Osteocyte (in vitro differentiated cells): ENCODE data around the gene RPA1. TPM values are rescaled to one million over a fixed set of nuclear protein-coding genes. Genes with fewer than 3 reads are reported as not detected.

Experiments
- DNase-seq: peaks from one replicate; pipeline ENCODE4 v3.0.0; 2021; ENCODE audit warnings: mixed read lengths; ENCODE audit not compliant: unreplicated experiment; ENCODE audit errors: extremely low spot score
- H3K27ac Mint-ChIP-seq: one replicate; pipeline ENCODE4 v1.8.0; 2021; ENCODE audit warnings: mild to moderate bottlenecking, mixed read lengths; ENCODE audit not compliant: unreplicated experiment
- H3K27me3 Mint-ChIP-seq: one replicate; pipeline ENCODE4 v1.8.0; 2021; ENCODE audit warnings: mixed read lengths; ENCODE audit not compliant: unreplicated experiment
- H3K36me3 Mint-ChIP-seq: one replicate; pipeline ENCODE4 v1.8.0; 2021; ENCODE audit warnings: mixed read lengths; ENCODE audit not compliant: unreplicated experiment
- H3K4me1 Mint-ChIP-seq: one replicate; pipeline ENCODE4 v1.8.0; 2021; ENCODE audit warnings: mixed read lengths; ENCODE audit not compliant: unreplicated experiment
- H3K4me3 Mint-ChIP-seq: one replicate; pipeline ENCODE4 v1.8.0; 2021; ENCODE audit warnings: mild to moderate bottlenecking, moderate library complexity, mixed read lengths; ENCODE audit not compliant: unreplicated experiment
- H3K9me3 Mint-ChIP-seq: one replicate; pipeline ENCODE4 v1.8.0; 2021; ENCODE audit warnings: mixed read lengths; ENCODE audit not compliant: unreplicated experiment
- total RNA-seq: library from RNA; stranded (reverse); gene quantifications from 2 replicates; pipeline ENCODE4 v1.2.1, GENCODE V29; 2021
- TF ChIP-seq, protein P1 (sequence below): fragments of 200-600 bp; sonication (generic); IDR thresholded peaks from 2 replicates; pipeline ENCODE4 v1.5.0; 2021; ENCODE audit warnings: antibody characterized with exemption, mild to moderate bottlenecking, moderate library complexity

Gene RPA1
- total RNA-seq, 1 donor from 2014 or later = 75.3 TPM

DNA sequence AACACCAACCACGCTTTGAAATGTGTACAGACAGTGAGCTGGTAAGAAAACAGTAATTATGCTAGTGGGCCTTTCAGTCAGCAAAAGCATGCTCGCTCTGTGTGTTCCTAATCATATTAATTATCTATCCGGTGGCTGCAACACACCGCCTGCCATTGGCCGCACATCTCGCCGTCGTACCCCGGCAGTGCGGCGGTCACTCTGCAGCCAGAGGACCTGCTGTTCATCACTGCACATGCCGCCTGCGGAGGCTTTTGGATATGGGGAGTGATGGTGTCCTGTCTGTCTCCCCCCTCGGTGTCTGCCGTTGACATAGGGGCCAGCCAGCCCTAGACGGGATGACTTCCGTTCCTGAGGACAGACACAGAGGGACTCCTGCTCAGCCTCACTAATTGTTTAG lies 68.5 kb downstream of the RPA1 start:
- DNase-seq = no peak
- Mint-ChIP-seq H3K9me3 (no peaks in the 10 kb centered on the region), H3K27me3 (no peaks in the 10 kb centered on the region), H3K36me3 (peaks cover 24% of the 10 kb centered on the region), H3K4me3 (no peak overlapping the region), H3K4me1 (no peaks in the 10 kb centered on the region), H3K27ac (no peak overlapping the region)
- TF ChIP-seq, protein P1, sequence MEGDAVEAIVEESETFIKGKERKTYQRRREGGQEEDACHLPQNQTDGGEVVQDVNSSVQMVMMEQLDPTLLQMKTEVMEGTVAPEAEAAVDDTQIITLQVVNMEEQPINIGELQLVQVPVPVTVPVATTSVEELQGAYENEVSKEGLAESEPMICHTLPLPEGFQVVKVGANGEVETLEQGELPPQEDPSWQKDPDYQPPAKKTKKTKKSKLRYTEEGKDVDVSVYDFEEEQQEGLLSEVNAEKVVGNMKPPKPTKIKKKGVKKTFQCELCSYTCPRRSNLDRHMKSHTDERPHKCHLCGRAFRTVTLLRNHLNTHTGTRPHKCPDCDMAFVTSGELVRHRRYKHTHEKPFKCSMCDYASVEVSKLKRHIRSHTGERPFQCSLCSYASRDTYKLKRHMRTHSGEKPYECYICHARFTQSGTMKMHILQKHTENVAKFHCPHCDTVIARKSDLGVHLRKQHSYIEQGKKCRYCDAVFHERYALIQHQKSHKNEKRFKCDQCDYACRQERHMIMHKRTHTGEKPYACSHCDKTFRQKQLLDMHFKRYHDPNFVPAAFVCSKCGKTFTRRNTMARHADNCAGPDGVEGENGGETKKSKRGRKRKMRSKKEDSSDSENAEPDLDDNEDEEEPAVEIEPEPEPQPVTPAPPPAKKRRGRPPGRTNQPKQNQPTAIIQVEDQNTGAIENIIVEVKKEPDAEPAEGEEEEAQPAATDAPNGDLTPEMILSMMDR = no peak

DNA sequence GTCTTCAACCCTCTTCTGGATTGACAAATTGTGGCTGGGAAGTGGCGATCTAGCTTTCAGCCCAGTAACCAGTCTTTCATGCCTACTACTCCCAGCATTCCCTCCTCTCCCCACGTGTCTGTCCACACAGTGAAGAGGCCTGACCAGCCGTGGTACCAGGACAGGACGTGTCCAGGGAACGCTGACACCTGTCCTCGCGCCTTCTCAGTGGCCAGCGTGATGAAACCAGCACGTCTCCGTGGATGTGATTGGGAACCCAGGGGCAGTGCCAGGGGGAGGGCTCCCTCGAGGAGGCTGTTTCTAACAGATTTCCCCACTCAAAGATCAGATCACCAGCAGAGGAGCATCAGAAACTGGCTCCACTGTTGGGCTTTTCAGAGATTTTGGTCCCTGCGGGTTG lies 69.1 kb downstream of the RPA1 start:
- no peak for DNase-seq
- Mint-ChIP-seq H3K9me3 (no peaks in the 10 kb centered on the region), H3K4me3 (no peak overlapping the region), H3K4me1 (no peaks in the 10 kb centered on the region), H3K27me3 (no peaks in the 10 kb centered on the region), H3K36me3 (peaks cover 24% of the 10 kb centered on the region), H3K27ac (no peak overlapping the region)
- TF ChIP-seq, protein P1 = no peak

DNA sequence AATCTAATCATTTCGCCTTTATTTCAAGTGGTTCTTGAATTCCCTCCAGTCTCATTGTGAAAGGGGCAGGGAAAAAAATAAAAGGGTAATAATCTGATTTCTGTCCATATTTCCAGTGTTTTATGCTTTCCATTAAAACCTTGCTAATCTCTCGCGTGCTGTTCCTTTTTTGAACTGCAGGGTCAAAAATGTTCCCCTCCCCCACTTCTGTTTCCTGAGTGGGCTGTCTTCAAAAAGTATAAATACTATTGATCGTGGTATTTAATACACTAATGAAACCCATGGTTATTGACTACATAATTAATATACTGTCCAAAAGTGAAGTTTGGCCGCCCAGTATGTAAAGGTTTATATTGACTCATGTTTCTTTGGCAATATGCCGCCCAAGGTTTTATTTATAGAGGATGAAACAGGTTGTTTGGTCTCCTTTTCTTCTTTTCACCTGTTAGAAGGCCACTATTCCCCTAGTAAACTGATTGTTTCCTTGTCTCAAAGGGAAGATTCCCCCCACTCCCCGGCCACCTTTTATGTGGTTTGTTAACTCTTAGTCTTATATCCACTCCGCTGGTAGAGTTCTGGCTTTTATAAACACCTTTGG lies 69.7 kb downstream of the RPA1 start:
- Mint-ChIP-seq H3K9me3 (no peaks in the 10 kb centered on the region), H3K4me3 (no peak overlapping the region), H3K4me1 (no peaks in the 10 kb centered on the region), H3K36me3 (peaks cover 19% of the 10 kb centered on the region), H3K27ac (no peak overlapping the region), H3K27me3 (no peaks in the 10 kb centered on the region)
- TF ChIP-seq, protein P1 = peak; percentile 21
- no peak for DNase-seq

DNA sequence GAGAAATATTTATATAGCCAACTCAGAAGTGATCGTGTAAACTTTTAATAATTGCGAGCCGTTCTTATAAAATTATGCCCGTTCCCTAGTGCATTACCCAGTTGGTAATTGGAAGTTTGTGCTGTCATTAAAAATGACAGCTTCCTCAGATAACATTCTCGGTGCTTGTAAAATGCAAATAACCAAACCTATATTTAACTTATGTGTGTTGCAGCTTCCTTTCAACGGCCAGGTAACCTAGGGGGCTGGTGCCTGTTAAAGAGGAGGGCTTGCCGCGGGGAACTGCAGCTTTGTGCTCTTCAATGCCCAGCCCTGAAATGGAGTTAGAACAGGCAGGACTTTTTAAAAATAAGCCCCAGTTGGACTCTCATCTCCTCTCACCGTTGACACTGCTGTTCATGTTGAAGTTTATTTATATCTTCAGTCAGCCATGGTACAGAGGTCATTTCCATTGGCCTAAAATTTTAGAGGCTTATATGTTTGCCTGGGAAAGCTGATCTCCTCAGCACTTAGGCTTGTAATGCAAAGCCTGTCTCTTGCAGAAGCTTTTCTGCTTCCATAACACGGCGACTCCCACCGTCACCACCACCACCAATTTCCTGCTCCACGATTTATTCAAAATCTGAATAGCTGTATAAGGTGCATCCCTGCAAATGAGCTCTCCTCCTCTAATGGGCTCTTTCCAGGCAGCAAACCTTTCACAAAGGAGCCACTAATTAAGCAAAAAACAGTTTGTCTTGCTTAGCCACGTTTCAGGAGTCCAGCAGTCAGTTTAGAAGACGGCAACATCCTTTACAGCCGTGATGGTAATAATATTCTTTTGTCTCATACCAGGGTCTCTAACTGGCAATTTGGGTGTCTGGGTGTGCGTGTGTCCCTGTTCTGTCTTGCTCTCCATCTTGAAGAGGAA lies 74.7 kb downstream of the RPA1 start:
- Mint-ChIP-seq H3K9me3 (no peaks in the 10 kb centered on the region), H3K4me3 (no peak overlapping the region), H3K27ac (no peak overlapping the region), H3K36me3 (no peaks in the 10 kb centered on the region), H3K4me1 (peaks cover 11% of the 10 kb centered on the region), H3K27me3 (peaks cover 29% of the 10 kb centered on the region)
- DNase-seq = no peak
- TF ChIP-seq, protein P1 = no peak

DNA sequence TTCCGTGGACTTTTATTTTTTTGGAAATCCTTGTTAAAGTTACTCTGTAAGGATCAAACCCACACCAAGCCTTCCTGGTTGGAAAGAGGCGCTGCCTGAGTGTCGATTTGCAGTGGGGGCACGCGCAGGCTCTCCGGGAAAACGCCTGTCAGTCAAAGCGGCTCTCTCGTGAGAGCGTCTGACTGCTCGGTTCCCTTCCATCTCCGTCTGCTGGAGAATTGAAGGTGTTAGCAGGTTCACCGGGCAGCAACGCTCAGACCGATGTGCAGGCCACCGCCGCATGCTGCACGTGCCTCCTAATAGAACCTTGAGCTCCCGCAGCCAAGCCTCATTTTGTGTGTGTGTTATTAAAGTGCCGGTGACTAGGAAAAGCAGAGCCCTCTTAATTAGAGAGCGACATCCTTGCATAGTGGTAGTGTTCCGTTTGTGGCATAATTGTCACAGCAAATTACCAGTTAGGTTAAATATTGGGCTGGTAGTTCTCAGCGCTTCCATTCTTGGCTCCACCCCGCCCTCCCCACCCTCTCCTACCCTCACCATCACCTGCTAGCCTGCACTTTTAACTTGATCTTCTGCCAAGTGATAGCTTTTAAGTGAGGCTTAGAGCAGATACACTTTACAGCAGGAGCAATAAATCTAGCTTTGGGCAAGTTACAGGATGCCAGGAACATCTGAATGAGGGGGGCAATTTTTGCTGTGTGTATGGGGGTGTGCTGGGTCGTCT lies 75.5 kb downstream of the RPA1 start:
- no peaks in the 10 kb centered on the region for H3K9me3 Mint-ChIP-seq
- H3K4me3 Mint-ChIP-seq = no peak overlapping the region
- TF ChIP-seq, protein P1 = no peak
- peaks cover 11% of the 10 kb centered on the region for H3K4me1 Mint-ChIP-seq
- no peak for DNase-seq
- no peak overlapping the region for H3K27ac Mint-ChIP-seq
- no peaks in the 10 kb centered on the region for H3K36me3 Mint-ChIP-seq
- H3K27me3 Mint-ChIP-seq = peaks cover 37% of the 10 kb centered on the region
